Lower leg skin (tissue), 3 donors: ENCODE measurements around the gene RSPH1.

ENCODE experiments used
- CTCF ChIP-seq, 3 donors: fragments of 450-650 bp; IDR thresholded peaks; one replicate each; pipeline ENCODE4 v1.5.1; 2016; ENCODE audit warnings: antibody characterized with exemption in 3 of 3, mild to moderate bottlenecking in 3 of 3, moderate library complexity in 2 of 3
- POLR2A ChIP-seq, 2 donors: fragments of 450-650 bp; IDR thresholded peaks; one replicate each; pipeline ENCODE4 v1.6.1; 2016 to 2017; ENCODE audit warnings: antibody characterized with exemption in 2 of 2, mild to moderate bottlenecking in 1 of 2, moderate library complexity in 1 of 2

DNA sequence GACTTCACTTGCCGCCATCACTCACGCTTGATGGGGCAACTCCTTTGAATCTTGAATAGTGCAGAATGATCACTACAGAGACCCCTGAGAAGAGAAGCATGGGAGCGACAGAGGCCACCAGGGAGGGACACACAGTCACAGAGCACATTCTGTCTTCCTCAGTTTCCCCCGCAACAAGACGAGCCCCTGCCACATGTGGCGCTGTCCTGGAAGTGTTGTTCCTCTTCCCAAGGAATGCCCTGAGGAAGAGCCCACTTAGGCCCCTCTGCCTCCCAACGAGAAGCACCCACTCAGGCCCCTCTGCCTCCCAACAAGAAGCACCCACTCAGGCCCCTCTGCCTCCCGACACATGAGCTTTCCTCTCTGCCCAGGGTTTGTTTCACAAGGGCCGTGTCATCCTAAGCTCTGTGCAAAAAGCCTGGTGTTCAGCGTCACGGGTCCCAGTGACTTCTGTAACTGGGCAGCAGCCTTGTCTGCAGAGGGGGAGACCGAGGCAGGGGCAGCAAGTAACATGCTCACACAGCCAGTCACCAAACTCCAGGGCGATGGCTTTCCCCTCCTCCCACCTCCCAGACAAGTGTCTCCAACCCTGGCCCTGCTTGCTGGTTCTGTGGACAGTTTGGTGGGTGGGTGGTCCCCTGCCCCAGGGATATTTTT is 37.4 kb upstream of the RSPH1 start:
- TF ChIP-seq CTCF (IDR thresholded peaks at IDR 0.05): no peak
- no peak for TF ChIP-seq POLR2A (IDR thresholded peaks at IDR 0.05)
